Small intestine (tissue), 7 donors: ENCODE results near the gene SEMA4A. TPM values are rescaled to one million over a fixed set of nuclear protein-coding genes. Genes with fewer than 3 reads are reported as not detected.

Experiments
- DNase-seq, 2 donors: peaks; one replicate each; pipeline versions ENCODE4 v3.0.0 to v3.0.0-alpha.2; 2013
- FAIRE-seq: peaks from 2 replicates; lab custom pipeline; 2012; peaks lifted over from hg19 to GRCh38; lab: Jason Lieb, UNC
- H3K27ac ChIP-seq, 3 donors: one replicate each; pipeline ENCODE4 v1.5.1; 2013; ENCODE audit warnings: low read length in 2 of 3, mild to moderate bottlenecking in 2 of 3, control low read depth in 1 of 3, inconsistent platforms in 1 of 3, low read depth in 1 of 3, moderate library complexity in 1 of 3
- H3K27me3 ChIP-seq, 3 donors: one replicate each; pipeline ENCODE4 v1.6.1; 2013; ENCODE audit warnings: low read length in 3 of 3, inconsistent platforms in 1 of 3; ENCODE audit not compliant: control insufficient read depth in 3 of 3, insufficient read depth in 3 of 3
- H3K36me3 ChIP-seq, 3 donors: one replicate each; pipeline ENCODE4 v1.6.1; 2013; ENCODE audit warnings: low read length in 3 of 3, inconsistent platforms in 1 of 3, low read depth in 1 of 3, mild to moderate bottlenecking in 1 of 3, moderate library complexity in 1 of 3; ENCODE audit not compliant: control insufficient read depth in 3 of 3, insufficient read depth in 2 of 3
- H3K4me1 ChIP-seq, 3 donors: one replicate each; pipeline ENCODE4 v1.6.1; 2013; ENCODE audit warnings: low read length in 2 of 3, inconsistent platforms in 1 of 3, low read depth in 1 of 3, mild to moderate bottlenecking in 1 of 3, moderate library complexity in 1 of 3; ENCODE audit not compliant: control insufficient read depth in 3 of 3, insufficient read depth in 2 of 3
- H3K4me3 ChIP-seq, 3 donors: one replicate each; pipeline ENCODE4 v1.5.1; 2013; ENCODE audit warnings: low read length in 3 of 3, control low read depth in 1 of 3, inconsistent platforms in 1 of 3, low read depth in 1 of 3, mild to moderate bottlenecking in 1 of 3, moderate library complexity in 1 of 3
- H3K9me3 ChIP-seq, 2 donors: one replicate each; pipeline ENCODE4 v1.6.1; 2013; ENCODE audit warnings: low read depth in 1 of 2, low read length in 1 of 2; ENCODE audit not compliant: control insufficient read depth in 2 of 2, insufficient read depth in 1 of 2
- WGBS, 3 donors: extraction: QIAGEN DNeasy Blood & Tissue Kit; methylation state at CpG; one replicate each; pipeline ENCODE4 v1.1.7; 2013; 5-methylcytosine and 5-hydroxymethylcytosine counted together
- polyA plus RNA-seq, 4 donors: library from polyadenylated mRNA; stranded (reverse) in 3 of 4; unstranded in 1 of 4; fragments of 200-250 nt in 3 of 4; fragments of 120-200 nt in 1 of 4; gene quantifications; one replicate each; pipeline versions ENCODE4 v1.2.1 to v1.2.3, GENCODE V29; 2013
- donor health status: healthy with polysubstance abuse.
- donor health status: control.
- donor health status: control.
- donor health status: Bipolar disorder and iron deficiency.
- donor health status: healthy.

SEMA4A gene
- polyA plus RNA-seq, 4 donors: 0.89 to 7.7 (median 1.8) TPM

DNA sequence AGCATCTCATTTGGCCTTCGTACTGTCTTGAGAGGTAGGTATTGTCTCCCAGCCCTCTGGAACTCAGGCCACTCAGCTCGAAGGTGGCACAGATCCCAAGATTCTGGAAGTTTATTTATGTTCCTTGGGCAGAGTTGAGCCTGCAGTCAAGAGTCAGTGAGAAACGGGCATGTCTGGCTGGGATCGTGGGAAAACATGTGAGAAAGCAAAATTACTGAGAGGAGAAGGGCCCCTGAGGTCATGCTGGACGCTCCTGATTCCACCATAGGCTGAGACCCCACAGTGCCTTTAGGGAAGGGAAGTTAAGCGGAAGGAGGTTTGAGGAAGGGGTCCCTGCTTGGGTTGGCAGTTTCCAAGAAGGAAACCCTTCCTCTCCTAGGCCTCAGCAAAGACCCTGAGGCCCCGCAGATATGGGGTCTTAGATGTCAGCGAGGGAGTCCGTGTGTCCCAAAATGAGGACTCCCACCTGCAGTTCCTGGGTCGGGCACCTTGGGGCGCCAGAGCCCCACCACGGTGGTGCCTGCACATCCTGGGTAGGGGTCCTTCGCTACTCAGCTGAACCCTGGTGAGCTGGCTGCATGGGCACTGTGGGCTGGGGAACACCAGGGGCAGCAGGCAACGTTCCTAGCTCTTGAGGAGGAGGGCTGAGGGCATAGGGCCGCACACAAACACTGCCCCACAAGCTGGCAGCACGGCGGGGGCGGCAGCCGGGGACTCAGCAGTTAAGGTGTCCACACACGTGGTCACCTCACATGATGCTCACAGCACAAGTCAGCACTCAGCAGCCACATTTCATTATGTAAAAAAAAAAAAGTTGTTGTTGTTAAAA is 12.3 kb upstream of the SEMA4A start:
- Histone ChIP-seq H3K36me3 (peaks cover 16 to 53% (median 20%) of the 10 kb centered on the region in 3 donors), H3K4me1 (peaks cover 0 to under 1% (median 0%) of the 10 kb centered on the region in 3 donors), H3K9me3 (no peaks in the 10 kb centered on the region), H3K27me3 (no peaks in the 10 kb centered on the region), H3K27ac (no peak overlapping the region), H3K4me3 (no peak overlapping the region)
- DNase-seq (no peak), FAIRE-seq (no peak)
- WGBS, 3 donors: 53 to 68% (median 67%) methylated on average over 20 of the region's 20 CpGs

- H3K27me3 ChIP-seq: no peaks in the 10 kb centered on the region
- H3K36me3 ChIP-seq: peaks cover 0 to 25% (median 2%) of the 10 kb centered on the region in 3 donors
- peaks cover 0 to 12% (median 0%) of the 10 kb centered on the region in 3 donors for H3K4me1 ChIP-seq
- WGBS, 3 donors: 65 to 73% (median 71%) methylated on average over 11 of the region's 11 CpGs
- DNase-seq (no peak), FAIRE-seq (no peak)
- no peak overlapping the region for H3K27ac ChIP-seq
- H3K9me3 ChIP-seq: no peaks in the 10 kb centered on the region
- no peak overlapping the region for H3K4me3 ChIP-seq
Observed at GRCh38 chr1:156143765-156144489, 9.5 kb upstream of the SEMA4A start.

DNA sequence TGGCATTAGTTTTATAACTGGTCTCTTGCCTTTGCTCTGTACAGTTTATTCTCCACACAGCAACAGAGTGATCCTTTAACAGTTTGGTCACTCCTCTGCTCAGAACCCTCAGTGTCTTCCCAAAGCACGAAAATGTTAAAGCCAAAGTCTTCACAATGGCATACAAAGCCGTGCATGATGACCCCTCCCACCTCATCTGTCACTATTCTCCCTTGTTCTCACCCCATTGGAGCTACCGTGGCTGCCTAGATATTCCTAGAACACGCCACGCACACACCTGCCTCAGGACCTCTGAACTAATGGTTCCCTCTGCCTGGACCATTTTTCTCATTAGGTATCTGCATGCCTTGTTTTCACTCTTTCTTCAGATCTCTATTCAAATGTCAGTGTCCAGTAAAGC is 8.6 kb upstream of the SEMA4A start:
- Histone ChIP-seq H3K27me3 (peaks cover 0 to 6% (median 0%) of the 10 kb centered on the region in 3 donors), H3K4me3 (no peak overlapping the region), H3K4me1 (peaks cover 0 to 12% (median 0%) of the 10 kb centered on the region in 3 donors), H3K9me3 (no peaks in the 10 kb centered on the region), H3K27ac (no peak overlapping the region), H3K36me3 (peaks cover 0 to 18% (median 0%) of the 10 kb centered on the region in 3 donors)
- 52 to 66% (median 55%) methylated on average over 5 of the region's 5 CpGs for WGBS, 3 donors
- FAIRE-seq: no peak
- DNase-seq: no peak

- Histone ChIP-seq H3K9me3 (no peaks in the 10 kb centered on the region), H3K4me1 (peaks cover 0 to 12% (median 0%) of the 10 kb centered on the region in 3 donors), H3K27ac (no peak overlapping the region), H3K36me3 (peaks cover 0 to 9% (median 0%) of the 10 kb centered on the region in 3 donors), H3K27me3 (peaks cover 0 to 14% (median 0%) of the 10 kb centered on the region in 3 donors), H3K4me3 (no peak overlapping the region)
- 78 to 82% (median 78%) methylated on average over 2 of the region's 2 CpGs for WGBS, 3 donors
- FAIRE-seq (no peak), DNase-seq (no peak)
Observed at GRCh38 chr1:156145650-156146019, 7.8 kb upstream of the SEMA4A start.

GRCh38 chr1:156146020-156146768 is 7.2 kb upstream of the SEMA4A start:
- 15 to 17% (median 16%) methylated on average over 13 of the region's 13 CpGs for whole genome bisulfite sequencing, 3 donors

GRCh38 chr1:156146769-156147405 is 6.5 kb upstream of the SEMA4A start:
- DNase-seq: no peak
- no peak for FAIRE-seq
- H3K27ac ChIP-seq: peak overlapping the region in 1 of 3 donors; percentile 21
- H3K9me3 ChIP-seq: no peaks in the 10 kb centered on the region
- H3K27me3 ChIP-seq: peaks cover 0 to 19% (median 0%) of the 10 kb centered on the region in 3 donors
- peaks cover 0 to 12% (median 0%) of the 10 kb centered on the region in 3 donors for H3K4me1 ChIP-seq
- WGBS, 3 donors: 30 to 42% (median 41%) methylated on average over 9 of the region's 9 CpGs
- no peaks in the 10 kb centered on the region for H3K36me3 ChIP-seq
- peak overlapping the region in 1 of 3 donors; percentile 30 for H3K4me3 ChIP-seq

More at GRCh38 chr1:156146020-156146768, 7.2 kb upstream of the SEMA4A start:
- Histone ChIP-seq H3K4me3 (peak overlapping the region in 1 of 3 donors; percentile 30), H3K9me3 (no peaks in the 10 kb centered on the region), H3K36me3 (peaks cover 0 to 4% (median 0%) of the 10 kb centered on the region in 3 donors), H3K27ac (peak overlapping the region in 1 of 3 donors; percentile 18), H3K4me1 (peaks cover 0 to 12% (median 0%) of the 10 kb centered on the region in 3 donors), H3K27me3 (peaks cover 0 to 19% (median 0%) of the 10 kb centered on the region in 3 donors)
- FAIRE-seq (no peak), DNase-seq (peak; percentile 82 to 85)

DNA sequence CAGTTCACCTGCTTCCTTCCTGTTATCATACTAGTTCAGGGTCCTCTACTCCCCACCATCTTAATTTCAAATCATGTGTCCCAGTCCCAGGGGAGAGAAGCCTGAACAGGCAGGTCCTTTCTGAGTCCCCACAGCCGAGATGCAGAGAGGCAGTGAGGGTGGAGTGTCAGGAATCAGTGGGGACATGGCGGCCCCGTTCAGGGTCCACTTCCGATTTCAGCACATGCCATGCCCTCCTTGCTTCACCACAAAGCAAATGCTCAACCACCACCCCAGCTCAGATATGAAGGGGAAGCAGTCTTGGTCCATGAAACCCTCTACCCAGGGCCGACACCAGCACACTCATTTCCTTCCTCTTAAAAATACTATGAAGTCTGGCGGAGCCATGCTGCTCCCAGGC is 5.2 kb upstream of the SEMA4A start:
- no peak for FAIRE-seq
- WGBS, 3 donors: 58 to 82% (median 71%) methylated on average over 6 of the region's 6 CpGs
- H3K4me3 ChIP-seq: no peak overlapping the region
- H3K27me3 ChIP-seq: peaks cover 0 to 19% (median 0%) of the 10 kb centered on the region in 3 donors
- H3K36me3 ChIP-seq: no peaks in the 10 kb centered on the region
- peak overlapping the region in 1 of 3 donors; percentile 32 for H3K27ac ChIP-seq
- no peaks in the 10 kb centered on the region for H3K9me3 ChIP-seq
- no peak for DNase-seq
- peaks cover 0 to 12% (median 0%) of the 10 kb centered on the region in 3 donors for H3K4me1 ChIP-seq
